Measurements from ENCODE around the gene RPN2.

RPN2 gene

DNA sequence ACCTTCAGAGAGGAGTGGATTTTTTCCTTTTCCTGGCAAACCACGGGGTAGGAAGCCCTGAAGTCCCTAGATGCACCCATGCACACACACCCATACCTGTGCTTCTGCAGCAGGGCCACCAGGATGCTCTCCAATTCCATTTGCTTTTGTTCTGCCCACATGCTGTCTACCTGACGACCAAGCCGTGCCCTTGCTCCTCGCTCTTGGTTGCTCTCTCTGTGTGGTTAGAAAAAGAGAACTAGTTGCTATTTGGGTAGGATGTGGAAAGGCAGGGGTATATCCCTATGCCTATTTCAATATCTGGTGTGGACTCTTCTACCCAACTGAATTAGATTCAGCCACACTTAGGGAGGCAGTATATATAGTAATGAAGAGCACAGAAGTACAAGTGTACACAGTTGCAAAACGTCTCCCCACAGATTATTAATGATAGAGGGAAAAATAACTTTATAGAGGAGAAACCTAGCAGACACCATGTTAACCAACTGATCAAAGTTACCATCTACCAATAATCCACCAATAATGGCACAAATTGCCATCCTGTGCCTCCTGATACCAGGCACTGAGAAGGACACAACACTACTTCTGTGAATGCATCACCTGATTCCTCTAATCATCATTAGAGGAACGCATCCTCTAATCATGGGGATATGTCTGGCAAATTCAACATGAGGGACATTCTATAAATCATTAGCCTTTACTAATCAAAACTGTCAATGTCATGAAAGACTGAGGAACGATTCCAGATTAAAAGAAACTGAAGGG lies 75.2 kb downstream of the RPN2 start:
- H3K4me3 ChIP-seq (ENCODE audit: low read length): no peak overlapping the region
- no peak for DNase-seq (ENCODE audit: low read depth)
- TF ChIP-seq, protein P1, sequence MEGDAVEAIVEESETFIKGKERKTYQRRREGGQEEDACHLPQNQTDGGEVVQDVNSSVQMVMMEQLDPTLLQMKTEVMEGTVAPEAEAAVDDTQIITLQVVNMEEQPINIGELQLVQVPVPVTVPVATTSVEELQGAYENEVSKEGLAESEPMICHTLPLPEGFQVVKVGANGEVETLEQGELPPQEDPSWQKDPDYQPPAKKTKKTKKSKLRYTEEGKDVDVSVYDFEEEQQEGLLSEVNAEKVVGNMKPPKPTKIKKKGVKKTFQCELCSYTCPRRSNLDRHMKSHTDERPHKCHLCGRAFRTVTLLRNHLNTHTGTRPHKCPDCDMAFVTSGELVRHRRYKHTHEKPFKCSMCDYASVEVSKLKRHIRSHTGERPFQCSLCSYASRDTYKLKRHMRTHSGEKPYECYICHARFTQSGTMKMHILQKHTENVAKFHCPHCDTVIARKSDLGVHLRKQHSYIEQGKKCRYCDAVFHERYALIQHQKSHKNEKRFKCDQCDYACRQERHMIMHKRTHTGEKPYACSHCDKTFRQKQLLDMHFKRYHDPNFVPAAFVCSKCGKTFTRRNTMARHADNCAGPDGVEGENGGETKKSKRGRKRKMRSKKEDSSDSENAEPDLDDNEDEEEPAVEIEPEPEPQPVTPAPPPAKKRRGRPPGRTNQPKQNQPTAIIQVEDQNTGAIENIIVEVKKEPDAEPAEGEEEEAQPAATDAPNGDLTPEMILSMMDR (conservative IDR thresholded peaks at IDR 0.05; ENCODE audit: low read depth, low read length): no peak

DNA sequence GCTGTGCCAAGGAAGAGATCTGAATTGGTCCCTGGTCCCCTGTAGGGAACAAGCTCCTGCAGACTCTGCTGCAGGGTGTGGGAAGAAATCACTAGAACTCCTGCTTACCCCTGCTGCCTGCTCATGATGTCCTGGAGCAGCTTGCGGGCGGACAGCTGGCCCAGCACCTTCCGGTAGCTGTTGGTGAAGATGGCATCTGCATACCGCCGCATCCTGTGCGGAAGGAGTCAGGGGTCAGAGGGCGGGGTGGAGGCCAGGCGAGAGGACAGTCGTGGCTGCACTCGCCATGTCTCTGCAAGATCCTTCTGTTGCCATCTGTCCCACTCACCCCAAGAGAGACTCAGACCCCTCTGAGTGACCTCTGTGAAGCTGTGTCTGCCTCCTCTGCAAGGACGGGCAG lies 77.2 kb downstream of the RPN2 start:
- TF ChIP-seq, protein P1 (conservative IDR thresholded peaks at IDR 0.05; ENCODE audit: low read depth, low read length): no peak
- DNase-seq (ENCODE audit: low read depth): no peak
- H3K4me3 ChIP-seq (ENCODE audit: low read length): no peak overlapping the region

GRCh38 chr20:37257530-37257929 lies 78.4 kb downstream of the RPN2 start:
- TF ChIP-seq, protein P1 (conservative IDR thresholded peaks at IDR 0.05; ENCODE audit: low read depth, low read length): no peak
- no peak overlapping the region for H3K4me3 ChIP-seq (ENCODE audit: low read length)
- no peak for DNase-seq (ENCODE audit: low read depth)

DNA sequence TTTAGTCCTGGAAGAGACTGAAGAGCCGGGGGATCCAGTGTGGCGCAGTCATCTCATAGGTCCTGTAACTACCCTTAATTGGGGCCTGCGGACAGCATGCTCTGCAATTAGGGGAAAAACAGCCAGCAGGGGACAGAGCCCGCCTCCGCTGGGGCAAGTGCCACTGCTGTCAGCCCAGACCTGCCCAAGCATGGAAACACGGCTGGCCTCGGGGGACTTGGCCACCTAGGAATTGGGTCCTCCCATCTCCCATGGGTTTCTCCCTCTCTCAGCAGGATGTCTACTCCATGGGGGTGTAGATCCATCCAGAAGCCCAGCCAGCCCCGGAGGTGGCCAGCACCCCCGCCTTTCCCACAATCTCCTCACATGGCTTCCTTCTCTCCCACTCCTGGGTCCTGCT lies 78.9 kb downstream of the RPN2 start:
- TF ChIP-seq, protein P1 (conservative IDR thresholded peaks at IDR 0.05; ENCODE audit: low read depth, low read length): no peak
- no peak overlapping the region for H3K4me3 ChIP-seq (ENCODE audit: low read length)
- DNase-seq (ENCODE audit: low read depth): no peak

- TF ChIP-seq, protein P1 (conservative IDR thresholded peaks at IDR 0.05; ENCODE audit: low read depth, low read length): no peak
- DNase-seq (ENCODE audit: low read depth): no peak
- H3K4me3 ChIP-seq (ENCODE audit: low read length): no peak overlapping the region
Measured at GRCh38 chr20:37259031-37259430, 79.9 kb downstream of the RPN2 start.

DNA sequence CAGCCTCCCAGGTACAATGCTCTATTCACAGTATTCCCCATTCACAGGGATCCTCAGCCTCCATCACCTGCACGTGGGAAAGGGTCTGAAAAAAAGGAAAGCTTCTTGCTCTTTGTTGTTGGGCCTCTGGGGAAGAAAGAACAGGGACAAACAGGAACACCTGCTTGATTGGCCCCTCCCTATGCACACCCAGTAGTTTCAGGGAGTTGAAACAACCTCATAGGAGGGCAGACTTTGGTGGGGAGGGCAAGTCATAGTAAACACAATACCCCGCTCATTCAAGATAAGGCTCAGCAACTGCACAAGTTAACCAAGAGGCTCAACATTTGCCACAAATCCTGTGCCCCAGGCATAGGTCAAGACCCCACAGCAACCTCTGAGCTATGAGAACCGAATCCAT lies 80.7 kb downstream of the RPN2 start:
- DNase-seq (ENCODE audit: low read depth): no peak
- H3K4me3 ChIP-seq (ENCODE audit: low read length): no peak overlapping the region
- TF ChIP-seq, protein P1 (conservative IDR thresholded peaks at IDR 0.05; ENCODE audit: low read depth, low read length): no peak

DNA sequence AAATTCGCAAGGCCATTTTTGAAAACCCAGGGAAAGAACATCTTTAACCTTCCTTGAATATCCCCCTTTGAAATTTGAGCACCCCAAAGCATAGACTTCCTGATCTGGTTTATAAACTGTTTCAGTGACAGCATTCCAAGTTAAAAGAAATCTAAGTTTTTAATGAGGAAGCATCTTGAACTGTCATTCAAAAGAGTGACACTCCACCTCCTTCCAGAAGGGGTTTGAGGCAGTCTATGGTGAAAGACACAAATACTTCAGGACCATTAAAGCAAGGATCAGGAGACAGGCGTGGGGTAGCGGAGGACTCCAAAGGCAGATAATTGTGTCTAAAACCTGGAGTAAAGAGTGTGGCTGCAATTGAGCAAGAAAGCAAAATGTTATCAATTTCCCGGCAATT lies 81.8 kb downstream of the RPN2 start:
- H3K4me3 ChIP-seq (ENCODE audit: low read length): no peak overlapping the region
- no peak for DNase-seq (ENCODE audit: low read depth)
- TF ChIP-seq, protein P1 (conservative IDR thresholded peaks at IDR 0.05; ENCODE audit: low read depth, low read length): no peak
